Esophagus muscularis mucosa (tissue), 4 donors: ENCODE measurements around the gene FAM25G. TPM values are rescaled to one million over a fixed set of nuclear protein-coding genes. Genes with fewer than 3 reads are reported as not detected.
A peak's percentile ranks its signal among the peaks of the same experiment; 100 is the strongest.

Experiments
- DNase-seq: peaks from one replicate; pipeline ENCODE4 v3.0.0-alpha.2; 2017; ENCODE audit errors: extremely low spot score
- H3K27ac ChIP-seq, 4 donors: fragments of 200-600 bp; sonication (generic); replicated peaks in 1 of 4; 1 replicate in 3 of 4; 2 replicates in 1 of 4; pipeline ENCODE4 v1.5.1; 2016 to 2019; ENCODE audit warnings: mild to moderate bottlenecking in 1 of 4
- H3K27me3 ChIP-seq, 4 donors: fragments of 200-600 bp; sonication (generic); one replicate each; pipeline versions ENCODE4 v1.5.1 to v1.6.0; 2016 to 2019
- H3K36me3 ChIP-seq, 4 donors: fragments of 200-600 bp; sonication (generic); one replicate each; pipeline ENCODE4 v1.5.1; 2016 to 2019
- H3K4me1 ChIP-seq, 4 donors: fragments of 200-600 bp; sonication (generic); one replicate each; pipeline ENCODE4 v1.5.1; 2016 to 2019
- H3K4me3 ChIP-seq, 4 donors: fragments of 200-600 bp; sonication (generic); 1 replicate in 2 of 4; 2 replicates in 2 of 4; pipeline ENCODE4 v1.5.1; 2016 to 2019; ENCODE audit warnings: mild to moderate bottlenecking in 4 of 4, moderate library complexity in 1 of 4
- H3K9me3 ChIP-seq, 4 donors: fragments of 200-600 bp; sonication (generic); 1 replicate in 3 of 4; 2 replicates in 1 of 4; pipeline ENCODE4 v1.5.1; 2016 to 2019
- CTCF ChIP-seq, 3 experiments: fragments of 200-600 bp in 2 of 3; fragments of 450-650 bp in 1 of 3; sonication (generic) in 2 of 3; IDR thresholded peaks; one replicate each; pipeline ENCODE4 v1.5.1; 2017 to 2019; ENCODE audit warnings: antibody characterized with exemption in 3 of 3, mild to moderate bottlenecking in 2 of 3, moderate library complexity in 1 of 3
- EP300 ChIP-seq: sonication (generic); formaldehyde crosslinking; IDR thresholded peaks from one replicate; pipeline ENCODE4 v1.6.1; 2017; ENCODE audit warnings: antibody characterized with exemption
- POLR2A ChIP-seq: fragments of 450-650 bp; IDR thresholded peaks from one replicate; pipeline ENCODE4 v1.6.1; 2017; ENCODE audit warnings: antibody characterized with exemption, moderate library complexity, mild to moderate bottlenecking, low read depth
- POLR2AphosphoS5 ChIP-seq, 2 donors: sonication (generic); formaldehyde crosslinking; IDR thresholded peaks; one replicate each; pipeline ENCODE4 v1.6.1; 2017; ENCODE audit warnings: antibody characterized with exemption in 2 of 2
- WGBS: methylation state at CpG from one replicate; pipeline ENCODE4 v1.1.5; 2018; 5-methylcytosine and 5-hydroxymethylcytosine counted together
- intact Hi-C: fragments of 100-400 bp; cut with DNase I; formaldehyde crosslinking; loops from one replicate; pipeline ENCODE4 v1.15.1; 2023
- total RNA-seq, 4 donors: library from RNA; depleted of rRNA; stranded (reverse); fragments of >200 nt; gene quantifications; one replicate each; pipeline versions ENCODE4 v1.1.0 to v1.2.1, GENCODE V29; 2016

The FAM25G gene
- total RNA-seq, 4 donors from 2014 or later = not detected

- intact Hi-C loops = no loop called here
- Histone ChIP-seq H3K27ac (no peak overlapping the region), H3K27me3 (no peaks in the 10 kb centered on the region), H3K4me1 (no peaks in the 10 kb centered on the region), H3K36me3 (no peaks in the 10 kb centered on the region), H3K9me3 (peaks cover 0 to 6% (median 2%) of the 10 kb centered on the region in 4 donors), H3K4me3 (no peak overlapping the region)
- no peak for TF ChIP-seq CTCF (IDR thresholded peaks at IDR 0.05)
- TF ChIP-seq POLR2A = no peak
- TF ChIP-seq POLR2AphosphoS5 (IDR thresholded peaks at IDR 0.05) = no peak
- TF ChIP-seq EP300 = no peak
- WGBS = 93% methylated on average over 11 of the region's 13 CpGs
- DNase-seq = peak; percentile 86
These were observed 40.1 kb downstream of the FAM25G start for GRCh38 chr10:47451273-47451997.

GRCh38 chr10:47450442-47450841, 41.1 kb downstream of the FAM25G start:
- WGBS = 100% methylated on average over 2 of the region's 2 CpGs
- Histone ChIP-seq H3K4me3 (no peak overlapping the region), H3K9me3 (peaks cover 0 to 16% (median 12%) of the 10 kb centered on the region in 4 donors), H3K36me3 (no peaks in the 10 kb centered on the region), H3K4me1 (no peaks in the 10 kb centered on the region), H3K27me3 (no peaks in the 10 kb centered on the region), H3K27ac (no peak overlapping the region)
- intact Hi-C loops = no loop called here
- TF ChIP-seq POLR2A (no peak), EP300 (no peak), POLR2AphosphoS5 (IDR thresholded peaks at IDR 0.05) (no peak), CTCF (IDR thresholded peaks at IDR 0.05) (no peak)
- DNase-seq = no peak

- TF ChIP-seq EP300 = no peak
- no peak for TF ChIP-seq CTCF (IDR thresholded peaks at IDR 0.05)
- TF ChIP-seq POLR2A = no peak
- TF ChIP-seq POLR2AphosphoS5 (IDR thresholded peaks at IDR 0.05) = no peak
- Histone ChIP-seq H3K27ac (no peak overlapping the region), H3K9me3 (peaks cover 0 to 20% (median 15%) of the 10 kb centered on the region in 4 donors), H3K27me3 (no peaks in the 10 kb centered on the region), H3K36me3 (no peaks in the 10 kb centered on the region), H3K4me3 (no peak overlapping the region), H3K4me1 (no peaks in the 10 kb centered on the region)
- peak; percentile 83 for DNase-seq
- intact Hi-C loops = no loop called here
- no CpG with 5 or more reads among the region's 10 CpGs for WGBS
These were observed 41.5 kb downstream of the FAM25G start for GRCh38 chr10:47449979-47450378.

GRCh38 chr10:47449102-47449978, 42.2 kb downstream of the FAM25G start:
- Histone ChIP-seq H3K4me1 (no peaks in the 10 kb centered on the region), H3K27me3 (no peaks in the 10 kb centered on the region), H3K27ac (no peak overlapping the region), H3K9me3 (peaks cover 0 to 27% (median 16%) of the 10 kb centered on the region in 4 donors), H3K4me3 (no peak overlapping the region), H3K36me3 (no peaks in the 10 kb centered on the region)
- intact Hi-C loops = no loop called here
- DNase-seq = peak; percentile 80
- WGBS = 78% methylated on average over 6 of the region's 9 CpGs
- TF ChIP-seq EP300 (no peak), POLR2AphosphoS5 (IDR thresholded peaks at IDR 0.05) (no peak), CTCF (IDR thresholded peaks at IDR 0.05) (no peak), POLR2A (no peak)
